HFFc6 (cell line): ENCODE measurements around the gene IL17RA. TPM values are rescaled to one million over a fixed set of nuclear protein-coding genes. Genes with fewer than 3 reads are reported as not detected.

Source experiments
- DNase-seq: peaks from one replicate; pipeline ENCODE4 v3.0.0-alpha.2; 2018
- H3K27ac Mint-ChIP-seq: 2 replicates; pipeline ENCODE4 v1.8.0; 2020; ENCODE audit warnings: mild to moderate bottlenecking, mixed read lengths
- H3K27me3 Mint-ChIP-seq: 2 replicates; pipeline ENCODE4 v1.8.0; 2021; ENCODE audit warnings: mild to moderate bottlenecking, moderate library complexity, mixed read lengths; ENCODE audit not compliant: insufficient read depth
- H3K36me3 Mint-ChIP-seq: 2 replicates; pipeline ENCODE4 v1.8.0; 2021; ENCODE audit warnings: low read depth, mixed read lengths
- H3K4me1 Mint-ChIP-seq: 2 replicates; pipeline ENCODE4 v1.8.0; 2020; ENCODE audit warnings: low read depth, mixed read lengths
- H3K4me3 Mint-ChIP-seq: 2 replicates; pipeline ENCODE4 v1.8.0; 2020; ENCODE audit warnings: mild to moderate bottlenecking, moderate library complexity, mixed read lengths
- H3K9me3 Mint-ChIP-seq: 2 replicates; pipeline ENCODE4 v1.8.0; 2020; ENCODE audit warnings: mild to moderate bottlenecking, mixed read lengths
- CTCF ChIP-seq: fragments of 200-600 bp; sonication (generic); IDR thresholded peaks from 2 replicates; pipeline ENCODE4 v1.5.0; 2021; ENCODE audit warnings: antibody characterized with exemption, mild to moderate bottlenecking
- total RNA-seq, 6 experiments: library from RNA; stranded (reverse); fragmentation: NEBNext Ultra II Directional; extraction: Animal tissue kit (Norgen Biotek cat#: 25700); gene quantifications; 2 replicates in 1 of 6; 3 replicates in 5 of 6; pipeline ENCODE4 v1.2.3, GENCODE V29; 2021

The IL17RA gene
- total RNA-seq, 6 experiments from 2014 or later, result 10.5 to 14.4 (median 13.7) TPM

GRCh38 chr22:17046566-17047348, 38.0 kb upstream of the IL17RA start:
- H3K9me3 Mint-ChIP-seq, result no peaks in the 10 kb centered on the region
- H3K27me3 Mint-ChIP-seq, result peaks cover 2% of the 10 kb centered on the region
- no peak for TF ChIP-seq CTCF
- no peaks in the 10 kb centered on the region for H3K36me3 Mint-ChIP-seq
- no peak overlapping the region for H3K4me3 Mint-ChIP-seq
- DNase-seq, result no peak
- H3K4me1 Mint-ChIP-seq, result no peaks in the 10 kb centered on the region
- no peak overlapping the region for H3K27ac Mint-ChIP-seq

- Mint-ChIP-seq H3K4me3 (no peak overlapping the region), H3K9me3 (no peaks in the 10 kb centered on the region), H3K4me1 (no peaks in the 10 kb centered on the region), H3K27ac (no peak overlapping the region), H3K27me3 (peaks cover 2% of the 10 kb centered on the region; the same call in 1 of the 2 replicates), H3K36me3 (no peaks in the 10 kb centered on the region)
- DNase-seq, result no peak
- TF ChIP-seq CTCF, result no peak
Observed at GRCh38 chr22:17047656-17048055, 37.1 kb upstream of the IL17RA start.

GRCh38 chr22:17056058-17056457, 28.7 kb upstream of the IL17RA start:
- no peak for DNase-seq
- H3K4me3 Mint-ChIP-seq, result no peak overlapping the region
- peaks cover 2% of the 10 kb centered on the region; the same call in 1 of the 2 replicates for H3K27me3 Mint-ChIP-seq
- H3K27ac Mint-ChIP-seq, result no peak overlapping the region
- no peak for TF ChIP-seq CTCF
- peaks cover 5% of the 10 kb centered on the region for H3K4me1 Mint-ChIP-seq
- no peaks in the 10 kb centered on the region for H3K9me3 Mint-ChIP-seq
- no peaks in the 10 kb centered on the region for H3K36me3 Mint-ChIP-seq

GRCh38 chr22:17056807-17057206, 28.0 kb upstream of the IL17RA start:
- peaks cover 5% of the 10 kb centered on the region for H3K4me1 Mint-ChIP-seq
- no peak for DNase-seq
- H3K9me3 Mint-ChIP-seq, result no peaks in the 10 kb centered on the region
- no peak for TF ChIP-seq CTCF
- no peak overlapping the region for H3K4me3 Mint-ChIP-seq
- no peak overlapping the region for H3K27ac Mint-ChIP-seq
- H3K36me3 Mint-ChIP-seq, result no peaks in the 10 kb centered on the region
- peaks cover 2% of the 10 kb centered on the region; the same call in 1 of the 2 replicates for H3K27me3 Mint-ChIP-seq

GRCh38 chr22:17057959-17058814, 26.6 kb upstream of the IL17RA start:
- peak; percentile 71 for DNase-seq
- Mint-ChIP-seq H3K9me3 (no peaks in the 10 kb centered on the region), H3K27me3 (peaks cover 2% of the 10 kb centered on the region; the same call in 1 of the 2 replicates), H3K4me1 (peaks cover 5% of the 10 kb centered on the region), H3K36me3 (no peaks in the 10 kb centered on the region), H3K27ac (no peak overlapping the region), H3K4me3 (no peak overlapping the region)
- TF ChIP-seq CTCF, result peak; percentile 93
